Sigmoid colon (tissue), 4 donors: ENCODE measurements around the gene CYB561D1.

Experiments
- EP300 ChIP-seq, 4 donors: sonication (generic); formaldehyde crosslinking; IDR thresholded peaks; one replicate each; pipeline ENCODE4 v1.6.1; 2017; ENCODE audit warnings: antibody characterized with exemption in 4 of 4
- POLR2A ChIP-seq, 2 donors: fragments of 450-650 bp; IDR thresholded peaks; one replicate each; pipeline ENCODE4 v1.6.1; 2016; ENCODE audit warnings: antibody characterized with exemption in 2 of 2, mild to moderate bottlenecking in 2 of 2, moderate library complexity in 2 of 2
- POLR2AphosphoS5 ChIP-seq, 4 donors: sonication (generic); formaldehyde crosslinking; IDR thresholded peaks; one replicate each; pipeline ENCODE4 v1.6.1; 2017; ENCODE audit warnings: antibody characterized with exemption in 4 of 4
- TF ChIP-seq, protein P1 (sequence below), 4 experiments: fragments of 450-650 bp in 3 of 4; fragments of 200-600 bp in 1 of 4; IDR thresholded peaks; one replicate each; pipeline ENCODE4 v1.5.1; 2016 to 2019; ENCODE audit warnings: antibody characterized with exemption in 4 of 4, mild to moderate bottlenecking in 3 of 4, moderate library complexity in 2 of 4

DNA sequence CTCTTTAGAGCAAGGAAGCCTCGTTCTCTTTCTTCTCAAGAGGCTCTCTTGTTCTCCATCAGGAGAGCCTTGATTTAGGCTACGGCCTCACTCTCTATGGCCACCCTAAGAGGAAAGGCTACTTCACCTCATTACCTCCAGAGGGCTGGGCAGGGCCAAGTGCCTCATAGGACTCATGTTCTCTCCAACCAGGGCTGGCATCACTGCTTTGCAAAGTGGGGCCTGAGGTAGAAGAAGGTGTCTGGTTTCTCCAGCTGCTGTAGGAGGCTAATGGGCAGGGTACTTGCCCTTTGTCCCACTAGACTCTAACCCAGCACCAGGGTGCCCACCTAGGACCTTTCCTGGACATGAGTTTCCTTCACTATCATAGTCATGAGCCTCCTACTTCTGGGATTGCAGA is 12.2 kb upstream of the CYB561D1 start:
- no peak for TF ChIP-seq POLR2A (IDR thresholded peaks at IDR 0.05)
- TF ChIP-seq, protein P1, sequence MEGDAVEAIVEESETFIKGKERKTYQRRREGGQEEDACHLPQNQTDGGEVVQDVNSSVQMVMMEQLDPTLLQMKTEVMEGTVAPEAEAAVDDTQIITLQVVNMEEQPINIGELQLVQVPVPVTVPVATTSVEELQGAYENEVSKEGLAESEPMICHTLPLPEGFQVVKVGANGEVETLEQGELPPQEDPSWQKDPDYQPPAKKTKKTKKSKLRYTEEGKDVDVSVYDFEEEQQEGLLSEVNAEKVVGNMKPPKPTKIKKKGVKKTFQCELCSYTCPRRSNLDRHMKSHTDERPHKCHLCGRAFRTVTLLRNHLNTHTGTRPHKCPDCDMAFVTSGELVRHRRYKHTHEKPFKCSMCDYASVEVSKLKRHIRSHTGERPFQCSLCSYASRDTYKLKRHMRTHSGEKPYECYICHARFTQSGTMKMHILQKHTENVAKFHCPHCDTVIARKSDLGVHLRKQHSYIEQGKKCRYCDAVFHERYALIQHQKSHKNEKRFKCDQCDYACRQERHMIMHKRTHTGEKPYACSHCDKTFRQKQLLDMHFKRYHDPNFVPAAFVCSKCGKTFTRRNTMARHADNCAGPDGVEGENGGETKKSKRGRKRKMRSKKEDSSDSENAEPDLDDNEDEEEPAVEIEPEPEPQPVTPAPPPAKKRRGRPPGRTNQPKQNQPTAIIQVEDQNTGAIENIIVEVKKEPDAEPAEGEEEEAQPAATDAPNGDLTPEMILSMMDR (IDR thresholded peaks at IDR 0.05): no peak
- TF ChIP-seq POLR2AphosphoS5 (IDR thresholded peaks at IDR 0.05): no peak
- TF ChIP-seq EP300 (IDR thresholded peaks at IDR 0.05): no peak
